Stimulated activated CD4-positive, alpha-beta T cell treated with anti-CD3 and anti-CD28 coated beads, Interleukin-4, amount 100 ng/mL, for 48 hours (primary cell): ENCODE results near the gene OR8K5.
"Not testable (repeated sequence)": the region's sequence is repeated elsewhere in the genome, so short reads cannot be mapped to it uniquely, and the experiment has no call there.

Source experiments
- DNase-seq, 2 donors: peaks; one replicate each; pipeline ENCODE4 v3.0.0-alpha.2; 2020; ENCODE audit warnings: low read depth in 2 of 2

OR8K5 gene

GRCh38 chr11:56160217-56160616 lies at the start of gene OR8K5:
Gene OR8K5 (minus strand): TSS chr11:56160317. CDS start chr11:56160317, 0 bp downstream.
- no peak for DNase-seq

- DNase-seq: no peak
These were observed 47.7 kb upstream of the OR8K5 start for GRCh38 chr11:56207790-56208189.

- DNase-seq: no peak
These were observed 37.2 kb upstream of the OR8K5 start for GRCh38 chr11:56197367-56197766.

- DNase-seq: no peak
These were observed 36.6 kb upstream of the OR8K5 start for GRCh38 chr11:56196705-56197104.

- no peak for DNase-seq
These were observed 28.5 kb upstream of the OR8K5 start for GRCh38 chr11:56188602-56189001.

GRCh38 chr11:56183459-56183858 lies 23.3 kb upstream of the OR8K5 start:
- DNase-seq: no peak

- DNase-seq: no peak
These were observed 16.2 kb upstream of the OR8K5 start, which contains the start of gene OR5J2 for GRCh38 chr11:56176318-56176717. Gene OR5J2 (plus strand): TSS chr11:56176618. CDS start chr11:56176618, 0 bp downstream.

- DNase-seq: no peak
These were observed 12.2 kb upstream of the OR8K5 start for GRCh38 chr11:56172256-56172830.

GRCh38 chr11:56163804-56164203 lies 3.7 kb upstream of the OR8K5 start:
- DNase-seq: no peak

GRCh38 chr11:56152333-56152732 lies 7.8 kb downstream of the OR8K5 start:
- DNase-seq: no peak

GRCh38 chr11:56151376-56151775 lies 8.7 kb downstream of the OR8K5 start:
- DNase-seq: no peak

- not testable (repeated sequence) for DNase-seq
These were observed 16.4 kb downstream of the OR8K5 start for GRCh38 chr11:56143681-56144080.

GRCh38 chr11:56140151-56140661 lies 19.9 kb downstream of the OR8K5 start, which contains the start of gene OR8J3:
Gene OR8J3 (minus strand): TSS chr11:56140201. CDS start chr11:56137718, 2,483 bp downstream.
- no peak for DNase-seq

- DNase-seq: no peak
These were observed 38.0 kb downstream of the OR8K5 start, which contains the start of gene OR8H3 for GRCh38 chr11:56122073-56122472. Gene OR8H3 (plus strand): TSS chr11:56122373. CDS start chr11:56122373, 0 bp downstream.
